Activated CD4-positive, alpha-beta T cell treated with anti-CD3 and anti-CD28 coated beads for 1 hour (primary cell): Measurements from ENCODE around the gene ATP2B3.
"Not testable (repeated sequence)": the region's sequence is repeated elsewhere in the genome, so short reads cannot be mapped to it uniquely, and the experiment has no call there.

Source experiments
- DNase-seq: peaks from one replicate; pipeline ENCODE4 v3.0.0-alpha.2; 2020

The ATP2B3 gene

GRCh38 chrX:153596981-153597750 lies 79.7 kb downstream of the ATP2B3 start:
- DNase-seq: no peak

DNA sequence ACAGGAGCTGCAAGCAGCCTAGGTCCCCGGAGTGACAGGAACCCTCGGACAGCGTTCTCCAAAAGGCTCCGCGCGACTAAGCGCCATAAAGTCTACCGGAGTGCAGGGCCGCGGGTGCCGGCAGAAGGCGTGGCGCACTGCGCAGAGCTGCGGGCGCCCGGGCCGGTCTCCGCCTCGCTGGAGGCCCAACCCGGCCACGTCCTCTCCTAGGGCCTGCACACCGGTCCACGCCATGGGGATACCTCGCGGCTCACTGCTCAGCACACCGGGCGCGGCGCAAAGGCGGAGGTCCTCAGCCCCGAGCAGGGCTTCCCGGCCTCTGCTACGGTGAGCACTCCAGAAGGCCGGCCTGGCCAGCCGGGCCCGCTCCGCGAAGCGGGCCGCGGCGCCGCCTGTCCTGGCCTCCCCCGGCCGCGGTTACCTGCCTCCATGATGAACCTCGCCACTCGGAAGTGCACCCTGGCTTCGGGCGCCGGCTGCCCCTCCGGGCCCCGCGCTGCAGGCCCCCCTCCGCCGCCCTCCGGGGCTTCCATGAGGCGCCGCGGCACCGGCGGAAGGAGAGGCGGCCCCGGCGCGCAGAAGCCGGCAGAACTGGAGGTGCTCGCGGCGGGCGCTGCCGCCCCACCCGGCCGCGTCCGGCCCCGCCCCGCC lies 81.2 kb downstream of the ATP2B3 start, which contains the start of gene CCNQ:
CCNQ (minus strand) TSS at position 599 of the 651 bp plus-strand sequence; CDS start at position 533, 66 bp downstream.
- no peak for DNase-seq

DNA sequence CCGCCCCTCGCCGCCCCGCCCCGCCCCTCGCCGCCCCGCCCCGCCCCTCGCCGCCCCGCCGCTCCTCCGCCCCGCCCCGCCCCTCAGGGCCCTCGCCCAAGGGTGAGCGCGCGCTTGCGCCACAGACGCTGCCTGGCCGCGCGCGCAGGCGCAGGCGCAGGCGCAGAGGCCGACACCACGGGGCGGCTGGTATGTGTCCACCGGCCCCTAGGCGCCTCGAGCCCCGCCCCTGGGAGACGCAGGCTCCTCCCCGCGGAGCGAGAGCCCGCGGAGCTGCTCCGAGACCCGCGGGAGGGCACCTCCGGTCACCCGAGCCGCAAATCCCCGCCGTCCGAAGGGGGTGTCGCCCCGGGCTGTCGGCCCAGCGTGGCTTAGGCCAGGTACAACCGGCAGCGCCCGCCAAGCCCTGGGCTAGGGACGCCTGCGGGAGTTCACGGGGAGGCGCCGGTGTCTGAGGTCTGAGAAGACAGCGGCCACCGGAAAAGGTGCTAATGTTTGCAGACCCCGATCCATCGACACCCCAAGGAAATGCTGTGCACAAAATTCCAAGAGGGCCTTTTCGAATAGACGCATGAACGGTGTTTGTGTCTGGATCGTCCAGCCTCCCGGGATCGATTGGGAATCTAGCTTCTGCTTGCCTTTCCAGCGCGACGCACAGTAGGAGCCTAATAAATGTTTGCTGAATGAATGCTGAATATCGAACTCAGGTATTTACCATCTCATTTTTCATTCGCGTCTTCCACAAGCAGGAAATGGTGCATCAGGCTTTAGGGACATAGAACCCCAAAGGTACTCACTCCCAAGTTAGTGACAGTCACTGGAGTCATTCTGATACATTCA lies 82.0 kb downstream of the ATP2B3 start:
- DNase-seq: peak; percentile 82

DNA sequence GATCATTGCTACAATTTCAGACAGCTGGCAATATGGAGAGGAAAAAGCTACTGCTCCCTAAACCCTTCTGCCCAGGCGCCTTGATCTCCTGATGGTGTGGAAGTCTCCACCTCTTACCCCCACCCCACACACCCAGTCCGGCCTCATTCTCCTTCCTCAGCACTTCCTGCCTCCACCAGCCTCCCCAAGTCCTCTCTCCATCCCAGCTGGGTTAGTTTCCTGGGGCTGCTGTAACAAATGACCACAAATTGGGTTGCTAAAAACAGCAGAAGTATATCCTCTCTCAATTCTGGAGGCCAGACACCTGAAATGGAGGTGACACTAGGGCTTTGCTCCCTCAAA lies 82.6 kb downstream of the ATP2B3 start:
- DNase-seq: no peak

DNA sequence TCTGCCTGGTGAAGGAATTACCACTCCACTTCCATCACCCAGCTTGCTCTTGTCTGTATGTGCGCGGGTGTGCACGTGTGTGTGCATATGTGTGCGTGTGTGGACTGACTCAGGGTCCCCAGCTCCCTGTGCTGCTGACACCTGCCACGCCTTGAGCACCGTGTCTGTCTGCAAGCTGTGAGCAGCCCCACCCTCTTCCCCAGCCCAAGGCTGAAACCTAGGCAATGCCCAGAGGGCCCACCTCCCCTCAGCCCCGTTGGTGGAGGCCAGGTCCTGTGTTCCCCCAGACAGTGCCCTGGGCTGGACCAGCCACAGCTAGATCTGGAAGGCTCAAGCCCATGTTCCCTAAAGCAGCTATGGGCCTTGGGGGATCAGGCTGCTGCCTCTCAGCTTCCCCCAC lies 83.5 kb downstream of the ATP2B3 start:
- DNase-seq: no peak

GRCh38 chrX:153601511-153602110 lies 84.2 kb downstream of the ATP2B3 start:
- DNase-seq: no peak

GRCh38 chrX:153602601-153603000 lies 85.2 kb downstream of the ATP2B3 start:
- DNase-seq: no peak

DNA sequence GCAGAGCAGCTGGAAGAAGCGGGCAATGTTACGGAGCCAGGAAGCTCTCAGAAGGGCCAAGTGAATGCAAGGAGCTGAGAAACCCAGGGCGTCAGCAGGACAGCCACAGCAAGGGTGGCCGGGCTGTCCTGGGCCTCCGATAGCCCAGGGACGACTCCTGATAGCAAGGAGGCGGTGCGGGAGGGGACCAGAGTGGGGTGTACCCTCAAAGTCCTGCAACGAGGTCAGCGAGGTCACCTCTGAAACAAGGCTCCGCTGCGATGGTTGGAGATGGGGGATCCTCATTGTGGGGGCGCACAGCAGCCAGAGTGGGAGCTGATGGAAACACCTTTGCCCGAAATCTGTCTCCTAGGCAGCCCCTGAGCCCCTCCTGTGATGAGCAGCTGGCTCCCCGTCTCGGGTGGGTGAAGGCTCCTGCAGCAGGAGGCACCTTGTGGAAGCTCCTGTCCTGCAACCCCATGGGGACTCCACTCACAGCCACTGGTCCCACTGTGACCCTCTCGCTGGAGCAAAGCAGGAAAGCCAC lies 85.8 kb downstream of the ATP2B3 start:
- no peak for DNase-seq

- not testable (repeated sequence) for DNase-seq
Observed at GRCh38 chrX:153604666-153605380, 87.4 kb downstream of the ATP2B3 start.

DNA sequence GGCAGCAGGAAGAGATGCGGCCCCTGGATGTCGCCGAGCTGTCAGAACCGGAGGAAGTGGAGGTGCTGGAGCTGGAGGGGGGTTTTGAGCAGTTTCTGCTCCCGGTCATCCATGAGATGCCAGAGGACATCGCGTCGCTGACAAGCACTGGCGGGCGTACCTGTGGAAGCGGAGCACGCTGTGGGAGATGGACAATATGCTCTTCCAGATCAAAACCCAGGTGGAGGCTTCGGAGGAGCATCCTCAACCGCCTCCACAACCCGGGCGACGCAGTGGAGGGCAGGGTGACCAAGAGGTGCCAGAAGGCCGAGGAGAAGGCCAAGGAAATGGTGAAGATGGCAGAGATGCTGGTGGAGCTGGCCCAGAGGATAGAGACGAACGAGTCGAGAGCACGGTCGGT lies 89.1 kb downstream of the ATP2B3 start:
- DNase-seq: no peak

- no peak for DNase-seq
Observed at GRCh38 chrX:153608376-153608775, 90.9 kb downstream of the ATP2B3 start.

DNA sequence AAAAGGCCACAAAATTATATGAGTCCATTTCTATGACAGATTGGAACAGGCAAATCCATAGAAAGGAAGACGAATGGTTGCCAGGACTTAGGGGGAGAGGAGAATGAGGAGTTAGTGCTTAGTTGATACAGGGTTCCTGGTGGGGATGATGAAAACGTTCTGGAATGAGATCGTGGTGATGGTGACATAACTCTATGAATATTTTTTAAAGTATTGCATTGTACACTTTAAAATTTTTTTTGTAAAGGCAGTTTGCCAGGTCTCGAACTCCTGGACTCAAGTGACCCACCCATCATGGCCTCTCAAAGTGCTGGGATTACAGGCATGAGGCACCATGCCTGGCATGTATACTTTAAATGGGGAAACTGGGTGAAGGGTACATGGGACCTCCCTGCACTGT lies 91.4 kb downstream of the ATP2B3 start:
- no peak for DNase-seq

- peak; percentile 63 for DNase-seq
Observed at GRCh38 chrX:153609917-153610835, 92.7 kb downstream of the ATP2B3 start.

- no peak for DNase-seq
Observed at GRCh38 chrX:153610836-153611213, 93.4 kb downstream of the ATP2B3 start.

DNA sequence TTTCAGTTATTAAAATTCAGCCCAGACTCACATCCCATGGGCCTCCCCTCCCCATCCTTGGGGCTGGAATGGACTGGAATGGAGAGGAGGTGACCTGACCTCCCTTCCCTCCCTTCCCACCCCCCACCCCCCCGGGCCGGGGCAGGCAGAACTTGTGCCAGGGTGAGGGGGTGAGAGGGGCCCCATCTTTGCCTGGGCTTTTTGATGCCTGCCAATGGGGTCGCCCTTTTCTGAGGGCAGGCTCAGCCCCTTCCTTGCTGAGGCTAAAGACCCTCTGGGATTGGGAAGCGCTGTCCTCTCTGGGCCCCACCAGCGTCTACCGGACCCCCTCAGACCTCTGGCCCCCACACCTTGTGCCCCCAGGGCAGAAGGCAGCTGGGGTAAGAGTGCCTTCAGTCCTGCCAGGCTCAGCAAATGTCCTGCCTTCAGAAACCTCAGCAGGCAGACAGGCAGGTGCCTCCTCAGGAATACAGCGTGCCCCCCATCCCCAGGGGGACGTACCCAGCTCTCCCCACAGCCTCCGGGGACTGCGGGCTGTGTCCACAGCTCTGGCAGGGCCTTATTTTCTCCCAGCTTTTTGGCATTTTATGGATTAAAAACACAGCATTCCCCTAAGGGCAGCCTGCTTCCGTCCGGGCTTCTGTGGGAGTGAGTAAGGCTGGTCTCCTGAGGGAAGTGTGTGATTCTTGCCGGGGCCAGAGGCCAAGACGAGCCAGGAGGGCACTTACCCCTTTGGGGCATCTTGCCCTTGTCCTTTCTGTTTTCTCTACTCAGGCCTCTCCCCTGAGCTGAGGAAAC lies 94.1 kb downstream of the ATP2B3 start:
- DNase-seq: no peak

GRCh38 chrX:153612413-153612812 lies 95.0 kb downstream of the ATP2B3 start:
- no peak for DNase-seq

GRCh38 chrX:153614818-153615217 lies 97.4 kb downstream of the ATP2B3 start:
- no peak for DNase-seq

- DNase-seq: no peak
Observed at GRCh38 chrX:153620576-153620975, 103.1 kb downstream of the ATP2B3 start.

GRCh38 chrX:153621949-153622598 lies 104.6 kb downstream of the ATP2B3 start:
- no peak for DNase-seq
